ENCODE data around the gene SOX10. TPM values are rescaled to one million over a fixed set of nuclear protein-coding genes. Genes with fewer than 3 reads are reported as not detected.

The SOX10 gene
- total RNA-seq, 1 experiment from 2014 or later = 2.4 TPM

GRCh38 chr22:37961062-37961461 is 23.3 kb downstream of the SOX10 start:
- Mint-ChIP-seq H3K4me3 (no peak overlapping the region), H3K9me3 (no peaks in the 10 kb centered on the region), H3K27me3 (ENCODE audit: low read depth) (no peaks in the 10 kb centered on the region), H3K4me1 (peaks cover 4 to 5% of the 10 kb centered on the region in 2 experiments; a peak in 2 of 4 replicates), H3K27ac (no peak overlapping the region), H3K36me3 (ENCODE audit: insufficient read depth in 1 of 3, low read depth in 3 of 3) (peaks cover 46 to 79% (median 64%) of the 10 kb centered on the region in 3 experiments)
- Histone ChIP-seq H2AFZ (ENCODE audit: low read length) (no peak overlapping the region), H3K23me2 (ENCODE audit: insufficient read length, low read depth, low read length, poor library complexity, severe bottlenecking) (no peaks in the 10 kb centered on the region), H3K4me2 (ENCODE audit: insufficient read depth, insufficient read length, low read length) (no peak overlapping the region), H3K27ac (ENCODE audit: insufficient read length, low read depth, low read length) (no peak overlapping the region), H2BK15ac (ENCODE audit: low read depth, low read length) (no peak overlapping the region), H3K79me1 (ENCODE audit: insufficient read depth, low read depth, low read length, poor library complexity, severe bottlenecking) (no peaks in the 10 kb centered on the region), H2AK5ac (ENCODE audit: insufficient read length, low read length) (no peak overlapping the region), H2BK120ac (ENCODE audit: low read depth, low read length, poor library complexity, severe bottlenecking) (no peak overlapping the region), H2BK5ac (ENCODE audit: insufficient read length, low read length) (no peak overlapping the region), H3K4me1 (ENCODE audit: insufficient read depth, low read length) (no peaks in the 10 kb centered on the region), H4K5ac (ENCODE audit: insufficient read length, low read depth, low read length) (no peak overlapping the region), H3K56ac (ENCODE audit: insufficient read length, low read depth, low read length) (no peak overlapping the region), H3K27me3 (ENCODE audit: insufficient read depth, low read length) (no peaks in the 10 kb centered on the region), H4K20me1 (ENCODE audit: control insufficient read depth, insufficient read depth, insufficient read length) (no peaks in the 10 kb centered on the region), H3K9me3 (ENCODE audit: control insufficient read depth, low read depth, low read length) (no peaks in the 10 kb centered on the region), H3K9ac (ENCODE audit: extremely low read depth, insufficient read length, low read length) (no peak overlapping the region), H4K91ac (ENCODE audit: insufficient read length, low read depth, low read length) (no peak overlapping the region), H3K4ac (ENCODE audit: low read depth, low read length) (no peak overlapping the region), H2BK12ac (ENCODE audit: insufficient read length, low read depth, low read length) (no peak overlapping the region), H3K18ac (ENCODE audit: insufficient read length, low read depth, low read length) (no peak overlapping the region), H3K79me2 (ENCODE audit: insufficient read depth, low read length) (no peaks in the 10 kb centered on the region), H3T11ph (ENCODE audit: low read length) (no peak overlapping the region), H3K14ac (ENCODE audit: insufficient read depth, low read length) (no peak overlapping the region), H3K23ac (ENCODE audit: insufficient read length, low read depth, low read length) (no peak overlapping the region), H4K8ac (replicated peaks; ENCODE audit: insufficient read length, low read depth, low read length) (no peak overlapping the region), H2BK20ac (ENCODE audit: low read depth, low read length, poor library complexity, severe bottlenecking) (no peak overlapping the region)
- WGBS (ENCODE audit: extremely low coverage, insufficient read length, low lambda C conversion rate) = no CpG with 5 or more reads among the region's 4 CpGs
- TF ChIP-seq CTCF (conservative IDR thresholded peaks at IDR 0.05) = no peak
- DNase-seq = no peak

All from H9 (cell line).